Effector CD8-positive, alpha-beta T cell (primary cell): ENCODE measurements around the gene CDC34.

Experiments
- DNase-seq: peaks from one replicate; lab custom pipeline; 2025; lab: John Stamatoyannopoulos, UW

Gene CDC34

DNA sequence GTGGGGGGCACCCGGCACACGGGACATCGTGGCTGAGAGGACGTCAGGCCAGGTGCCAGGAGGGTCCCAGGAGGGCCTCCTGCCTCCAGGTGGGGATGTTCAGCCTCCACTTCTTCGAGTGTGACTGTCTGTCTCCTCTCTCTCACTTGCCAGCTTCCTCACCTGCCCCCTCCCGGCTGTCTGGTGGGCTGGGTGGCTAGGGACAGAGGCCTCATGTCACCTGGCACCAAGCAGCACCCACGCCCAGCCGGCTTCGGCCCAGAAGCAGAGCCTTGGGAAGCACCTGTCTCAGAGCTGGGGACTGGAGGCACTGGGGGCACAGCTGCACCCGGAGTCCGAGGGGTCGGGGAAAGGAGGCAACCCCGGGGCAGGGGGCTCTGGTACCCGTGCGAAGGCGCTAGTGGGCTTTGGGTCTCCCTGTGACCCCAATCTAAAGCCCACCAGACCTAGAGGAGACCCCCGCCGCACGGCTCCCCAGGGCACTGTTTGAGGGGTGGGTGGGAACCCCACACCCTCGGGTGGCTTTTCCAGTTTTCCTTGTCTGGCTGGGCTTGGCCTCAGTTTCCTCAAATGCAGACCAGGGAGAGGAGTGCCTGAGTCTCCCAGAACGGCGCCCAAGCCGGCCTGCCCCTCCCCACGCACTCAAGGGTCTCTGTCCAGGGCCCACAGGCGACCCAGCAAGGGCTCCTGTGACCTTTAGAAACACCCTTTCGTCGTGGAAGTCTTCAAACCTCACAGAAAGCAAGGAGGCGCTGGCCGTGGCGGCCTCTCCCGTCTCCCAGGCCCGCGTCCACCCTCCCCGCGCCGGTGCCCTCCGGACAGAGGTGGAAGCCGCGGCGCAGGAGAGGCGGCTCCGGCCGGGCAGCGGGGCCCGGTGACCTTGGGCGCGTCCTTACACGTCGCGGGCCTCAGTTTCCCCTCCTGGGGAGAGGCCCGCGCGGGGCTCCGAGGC is 57.5 kb downstream of the CDC34 start:
- DNase-seq = peak; percentile 25

DNA sequence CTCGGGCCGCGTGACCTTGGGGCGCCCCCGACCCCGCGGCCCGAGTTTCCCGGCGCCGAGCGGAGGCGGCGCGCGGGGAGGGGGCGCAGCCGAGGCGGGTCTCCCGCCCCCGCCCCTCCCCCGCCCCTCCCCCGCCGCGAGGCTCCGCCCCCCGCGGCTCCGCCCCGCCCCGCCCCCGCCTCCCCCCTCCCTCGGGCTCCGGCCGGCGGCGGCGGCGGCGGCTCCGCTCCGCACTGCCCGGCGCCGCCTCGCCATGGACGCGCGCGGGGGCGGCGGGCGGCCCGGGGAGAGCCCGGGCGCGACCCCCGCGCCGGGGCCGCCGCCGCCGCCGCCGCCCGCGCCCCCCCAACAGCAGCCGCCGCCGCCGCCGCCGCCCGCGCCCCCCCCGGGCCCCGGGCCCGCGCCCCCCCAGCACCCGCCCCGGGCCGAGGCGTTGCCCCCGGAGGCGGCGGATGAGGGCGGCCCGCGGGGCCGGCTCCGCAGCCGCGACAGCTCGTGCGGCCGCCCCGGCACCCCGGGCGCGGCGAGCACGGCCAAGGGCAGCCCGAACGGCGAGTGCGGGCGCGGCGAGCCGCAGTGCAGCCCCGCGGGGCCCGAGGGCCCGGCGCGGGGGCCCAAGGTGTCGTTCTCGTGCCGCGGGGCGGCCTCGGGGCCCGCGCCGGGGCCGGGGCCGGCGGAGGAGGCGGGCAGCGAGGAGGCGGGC is 58.3 kb downstream of the CDC34 start, which contains the start of gene HCN2:
HCN2 (plus strand) TSS at position 189 of the 703 bp plus-strand sequence; CDS start at position 254, 65 bp downstream.
- no peak for DNase-seq

DNA sequence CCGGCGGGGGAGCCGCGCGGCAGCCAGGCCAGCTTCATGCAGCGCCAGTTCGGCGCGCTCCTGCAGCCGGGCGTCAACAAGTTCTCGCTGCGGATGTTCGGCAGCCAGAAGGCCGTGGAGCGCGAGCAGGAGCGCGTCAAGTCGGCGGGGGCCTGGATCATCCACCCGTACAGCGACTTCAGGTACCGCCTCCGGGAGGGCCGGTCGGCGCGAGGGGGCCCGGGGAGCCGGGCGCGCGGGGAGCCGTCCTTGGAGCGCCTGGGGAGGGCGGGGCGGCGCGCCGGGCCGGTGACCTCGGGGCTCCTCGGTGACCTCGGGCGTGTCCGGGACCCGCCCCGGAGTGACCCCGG is 58.8 kb downstream of the CDC34 start:
- no peak for DNase-seq

DNA sequence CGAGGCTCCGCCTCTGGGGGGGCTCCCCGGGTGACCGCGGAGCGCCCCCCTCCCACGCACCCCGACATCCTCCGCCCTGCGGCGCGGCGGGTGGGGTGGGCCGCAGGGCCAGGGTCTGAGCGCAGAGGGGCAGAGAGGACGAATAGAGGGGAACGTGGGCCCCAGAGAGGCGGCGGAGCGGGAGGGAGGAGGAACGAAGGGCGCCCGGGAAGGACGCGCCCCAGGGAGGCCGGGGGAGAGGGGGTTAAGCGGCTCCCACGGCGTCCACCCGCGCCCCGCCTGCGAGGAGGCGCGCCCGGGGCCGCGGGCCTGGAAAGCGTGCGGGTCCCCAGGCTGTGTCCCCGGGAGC is 59.2 kb downstream of the CDC34 start:
- no peak for DNase-seq

DNA sequence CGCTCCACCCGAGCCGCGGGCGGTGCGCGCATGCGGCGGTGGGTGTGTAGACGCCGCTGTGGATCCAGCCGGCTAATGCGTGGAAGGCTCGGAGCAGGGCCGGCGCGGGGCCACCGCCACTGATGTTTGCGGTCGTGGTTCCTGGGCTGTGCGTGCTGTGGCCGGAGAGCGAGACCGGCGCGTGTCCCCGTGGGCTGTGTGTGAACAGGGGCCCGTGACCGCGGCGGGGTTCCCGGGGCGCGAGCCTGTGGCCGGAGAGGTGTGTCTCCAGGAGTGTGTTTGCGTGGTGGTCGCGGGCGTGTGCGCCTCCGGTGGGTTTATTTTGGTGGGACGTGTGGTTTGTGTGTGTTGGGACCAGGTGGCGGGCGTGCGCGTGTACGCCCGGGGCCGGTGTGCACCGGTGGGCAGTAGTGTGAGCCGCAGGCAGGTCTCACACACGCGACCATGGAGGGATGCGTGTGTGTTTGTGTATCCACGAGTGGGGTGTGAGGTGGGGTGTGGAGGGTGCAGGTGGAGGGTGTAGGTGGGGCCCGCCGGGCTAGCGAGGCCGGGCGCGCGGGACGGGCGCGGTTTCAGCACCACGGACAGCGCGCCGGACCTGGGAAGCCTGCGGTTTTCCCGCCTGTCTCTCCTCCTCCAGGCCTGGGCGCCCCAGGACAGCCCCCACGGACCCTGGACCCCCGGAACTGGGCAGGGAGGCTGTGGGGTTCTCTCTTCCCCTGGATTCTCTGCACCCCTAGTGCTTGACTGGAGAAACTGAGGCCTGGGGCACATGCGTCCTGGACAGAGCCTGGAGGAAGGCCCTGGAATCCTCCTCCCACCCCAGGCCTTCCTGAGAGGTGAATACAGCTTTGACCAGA is 59.8 kb downstream of the CDC34 start:
- DNase-seq = no peak
